ENCODE data around the gene SV2A.

GRCh38 chr1:149925751-149926150 is 8.1 kb upstream of the SV2A start:
- TF ChIP-seq CTCF (IDR thresholded peaks at IDR 0.05 in 4 of 5, conservative IDR thresholded peaks at IDR 0.05 in 1 of 5) (no peak), POLR2A (IDR thresholded peaks at IDR 0.05) (no peak)
